ENCODE results near the gene EXT2. TPM values are rescaled to one million over a fixed set of nuclear protein-coding genes. Genes with fewer than 3 reads are reported as not detected.

The EXT2 gene
- total and polyA plus RNA-seq, 2 experiments from 2014 or later = 99.8 to 209 TPM

- no peak overlapping the region for H2AFZ ChIP-seq
- no peaks in the 10 kb centered on the region for H3K79me2 ChIP-seq (ENCODE audit: insufficient read depth)
- H3K9me3 ChIP-seq (ENCODE audit: low read depth) = no peaks in the 10 kb centered on the region
- H3K4me3 ChIP-seq = no peak overlapping the region
- H3K4me1 ChIP-seq (ENCODE audit: insufficient read depth) = peaks cover 22% of the 10 kb centered on the region
- H3K4me2 ChIP-seq (ENCODE audit: unreplicated experiment) = no peak overlapping the region
- 69 to 75% methylated on average over 5 of the region's 5 CpGs for WGBS, 2 experiments (ENCODE audit: low coverage in 1 of 2, low lambda C conversion rate in 2 of 2, missing lambda C conversion rate in 2 of 2)
- no peak for DNase-seq
- no peaks in the 10 kb centered on the region for H3K36me3 ChIP-seq (ENCODE audit: low read depth)
- H3K27me3 ChIP-seq (replicated peaks; ENCODE audit: insufficient read depth) = no peaks in the 10 kb centered on the region
- peaks cover 11% of the 10 kb centered on the region; the same call in 1 of the 2 replicates for H3F3A ChIP-seq (ENCODE audit: insufficient read depth)
- no peak overlapping the region for H3K9ac ChIP-seq
- TF ChIP-seq EZH2phosphoT487 (IDR thresholded peaks at IDR 0.05; ENCODE audit: insufficient read depth, low read depth) (no peak), EZH2 (IDR thresholded peaks at IDR 0.05; ENCODE audit: insufficient read depth, poor library complexity, severe bottlenecking) (no peak)
- no peaks in the 10 kb centered on the region for H3K9me2 ChIP-seq (ENCODE audit: insufficient read depth)
- no peak overlapping the region for H3K27ac ChIP-seq
- in situ Hi-C loops (cut with MboI) = no loop called here
- H4K20me1 ChIP-seq (ENCODE audit: insufficient read depth) = no peaks in the 10 kb centered on the region
Observed at GRCh38 chr11:44176546-44177213, 81.2 kb downstream of the EXT2 start.

DNA sequence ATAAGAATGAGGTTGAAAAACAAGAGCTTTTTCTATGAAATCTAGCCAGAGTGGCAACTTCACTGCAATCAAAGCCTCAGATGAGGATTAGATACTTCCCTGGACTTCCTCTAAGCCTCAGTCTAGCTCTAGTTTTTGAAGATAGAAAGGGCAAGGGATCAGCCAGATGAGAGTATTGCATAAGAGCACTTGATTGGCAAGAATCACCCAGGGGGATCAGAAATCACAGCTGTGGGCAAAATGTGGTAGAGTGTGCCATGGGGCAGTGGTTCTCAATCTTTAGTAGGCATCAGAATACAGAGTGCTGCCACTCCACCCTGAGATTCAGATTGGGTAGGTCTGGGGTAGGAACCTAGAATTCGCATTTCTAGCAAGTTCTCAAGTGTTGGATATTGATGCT is 82.4 kb downstream of the EXT2 start:
- Histone ChIP-seq H4K20me1 (ENCODE audit: insufficient read depth) (no peaks in the 10 kb centered on the region), H3K4me1 (ENCODE audit: insufficient read depth) (peaks cover 22% of the 10 kb centered on the region), H2AFZ (no peak overlapping the region), H3K27ac (no peak overlapping the region), H3F3A (ENCODE audit: insufficient read depth) (peaks cover 11% of the 10 kb centered on the region; the same call in 1 of the 2 replicates), H3K79me2 (ENCODE audit: insufficient read depth) (0 out of 2 replicates have a peak, but pooled peaks cover under 1% of the 10 kb centered on the region), H3K4me3 (no peak overlapping the region), H3K27me3 (replicated peaks; ENCODE audit: insufficient read depth) (no peaks in the 10 kb centered on the region), H3K36me3 (ENCODE audit: low read depth) (no peaks in the 10 kb centered on the region), H3K4me2 (ENCODE audit: unreplicated experiment) (no peak overlapping the region), H3K9me2 (ENCODE audit: insufficient read depth) (no peaks in the 10 kb centered on the region), H3K9ac (no peak overlapping the region), H3K9me3 (ENCODE audit: low read depth) (no peaks in the 10 kb centered on the region)
- WGBS, 2 experiments (ENCODE audit: low coverage in 1 of 2, low lambda C conversion rate in 2 of 2, missing lambda C conversion rate in 2 of 2) = 94 to 95% methylated on average over 1 of the region's 1 CpG
- DNase-seq = no peak
- no peak for TF ChIP-seq EZH2phosphoT487 (IDR thresholded peaks at IDR 0.05; ENCODE audit: insufficient read depth, low read depth)
- TF ChIP-seq EZH2 (IDR thresholded peaks at IDR 0.05; ENCODE audit: insufficient read depth, poor library complexity, severe bottlenecking) = no peak
- in situ Hi-C loops (cut with MboI) = no loop called here

DNA sequence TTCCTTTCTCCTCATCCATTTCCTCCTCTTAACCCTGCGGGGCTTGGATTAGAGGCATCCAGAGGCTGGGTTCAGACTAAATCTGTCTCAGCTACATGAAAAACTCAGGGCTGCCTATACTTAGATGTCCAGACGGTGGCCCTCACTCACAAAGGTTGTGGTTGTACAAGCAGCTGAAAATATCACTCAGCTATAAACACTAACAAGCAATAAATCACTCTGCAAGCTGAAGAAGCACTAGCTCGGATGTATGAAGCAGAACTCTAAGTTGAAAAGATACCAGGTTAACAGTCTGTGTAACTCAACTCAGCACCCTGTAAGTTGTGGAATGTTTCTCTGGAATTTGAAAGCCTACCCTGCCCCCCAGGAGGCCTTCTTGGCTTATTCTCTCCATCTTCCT is 82.9 kb downstream of the EXT2 start:
- no peak overlapping the region for H3K27ac ChIP-seq
- H3K36me3 ChIP-seq (ENCODE audit: low read depth) = no peaks in the 10 kb centered on the region
- H3K9me3 ChIP-seq (ENCODE audit: low read depth) = no peaks in the 10 kb centered on the region
- WGBS, 2 experiments (ENCODE audit: low coverage in 1 of 2, low lambda C conversion rate in 2 of 2, missing lambda C conversion rate in 2 of 2) = 63 to 71% methylated on average over 3 of the region's 3 CpGs
- peaks cover 22% of the 10 kb centered on the region for H3K4me1 ChIP-seq (ENCODE audit: insufficient read depth)
- H3K79me2 ChIP-seq (ENCODE audit: insufficient read depth) = peaks cover 5% of the 10 kb centered on the region; the same call in 1 of the 2 replicates
- H3K4me2 ChIP-seq (ENCODE audit: unreplicated experiment) = no peak overlapping the region
- H3K4me3 ChIP-seq = no peak overlapping the region
- no peaks in the 10 kb centered on the region for H3K9me2 ChIP-seq (ENCODE audit: insufficient read depth)
- peaks cover 11% of the 10 kb centered on the region; the same call in 1 of the 2 replicates for H3F3A ChIP-seq (ENCODE audit: insufficient read depth)
- H3K9ac ChIP-seq = no peak overlapping the region
- no peaks in the 10 kb centered on the region for H3K27me3 ChIP-seq (replicated peaks; ENCODE audit: insufficient read depth)
- H2AFZ ChIP-seq = no peak overlapping the region
- in situ Hi-C loops (cut with MboI) = no loop called here
- TF ChIP-seq EZH2phosphoT487 (IDR thresholded peaks at IDR 0.05; ENCODE audit: insufficient read depth, low read depth) (no peak), EZH2 (IDR thresholded peaks at IDR 0.05; ENCODE audit: insufficient read depth, poor library complexity, severe bottlenecking) (no peak)
- peaks cover 4% of the 10 kb centered on the region; the same call in 1 of the 2 replicates for H4K20me1 ChIP-seq (ENCODE audit: insufficient read depth)
- DNase-seq = peak; percentile 22

- no peaks in the 10 kb centered on the region for H3K27me3 ChIP-seq (replicated peaks; ENCODE audit: insufficient read depth)
- peak; percentile 48 for DNase-seq
- H3K79me2 ChIP-seq (ENCODE audit: insufficient read depth) = peaks cover 11% of the 10 kb centered on the region; the same call in 1 of the 2 replicates
- peaks cover 4% of the 10 kb centered on the region; the same call in 1 of the 2 replicates for H4K20me1 ChIP-seq (ENCODE audit: insufficient read depth)
- in situ Hi-C loops (cut with MboI) = no loop called here
- H3K27ac ChIP-seq = no peak overlapping the region
- H3K9ac ChIP-seq = no peak overlapping the region
- H2AFZ ChIP-seq = no peak overlapping the region
- no peaks in the 10 kb centered on the region for H3K9me2 ChIP-seq (ENCODE audit: insufficient read depth)
- 58 to 61% methylated on average over 4 of the region's 4 CpGs for WGBS, 2 experiments (ENCODE audit: low coverage in 1 of 2, low lambda C conversion rate in 2 of 2, missing lambda C conversion rate in 2 of 2)
- no peaks in the 10 kb centered on the region for H3K9me3 ChIP-seq (ENCODE audit: low read depth)
- H3K4me3 ChIP-seq = no peak overlapping the region
- peaks cover 11% of the 10 kb centered on the region; the same call in 1 of the 2 replicates for H3F3A ChIP-seq (ENCODE audit: insufficient read depth)
- peaks cover 22% of the 10 kb centered on the region for H3K4me1 ChIP-seq (ENCODE audit: insufficient read depth)
- no peak for TF ChIP-seq EZH2phosphoT487 (IDR thresholded peaks at IDR 0.05; ENCODE audit: insufficient read depth, low read depth)
- no peak for TF ChIP-seq EZH2 (IDR thresholded peaks at IDR 0.05; ENCODE audit: insufficient read depth, poor library complexity, severe bottlenecking)
- no peaks in the 10 kb centered on the region for H3K36me3 ChIP-seq (ENCODE audit: low read depth)
- H3K4me2 ChIP-seq (ENCODE audit: unreplicated experiment) = no peak overlapping the region
Observed at GRCh38 chr11:44179173-44179572, 83.7 kb downstream of the EXT2 start.
